Epithelial cell of proximal tubule (primary cell): ENCODE results near the gene RNF145. TPM values are rescaled to one million over a fixed set of nuclear protein-coding genes. Genes with fewer than 3 reads are reported as not detected.

ENCODE experiments used
- DNase-seq: peaks from one replicate; pipeline ENCODE4 v3.0.0-alpha.2; 2011; ENCODE audit warnings: low read depth
- H3K4me3 ChIP-seq: 2 replicates; pipeline ENCODE4 v1.5.1; 2011; ENCODE audit warnings: low read depth, mild to moderate bottlenecking, low read length
- CTCF ChIP-seq: conservative IDR thresholded peaks from 2 replicates; pipeline ENCODE4 v1.5.1; 2012; ENCODE audit warnings: low read depth, mild to moderate bottlenecking, low read length
- total RNA-seq: library from RNA; depleted of rRNA; stranded (reverse); fragments of >200 nt; gene quantifications from 2 replicates; pipeline ENCODE4 v1.2.3, GENCODE V29; 2015

The RNF145 gene
- total RNA-seq, 1 donor from 2014 or later: 71.4 TPM

DNA sequence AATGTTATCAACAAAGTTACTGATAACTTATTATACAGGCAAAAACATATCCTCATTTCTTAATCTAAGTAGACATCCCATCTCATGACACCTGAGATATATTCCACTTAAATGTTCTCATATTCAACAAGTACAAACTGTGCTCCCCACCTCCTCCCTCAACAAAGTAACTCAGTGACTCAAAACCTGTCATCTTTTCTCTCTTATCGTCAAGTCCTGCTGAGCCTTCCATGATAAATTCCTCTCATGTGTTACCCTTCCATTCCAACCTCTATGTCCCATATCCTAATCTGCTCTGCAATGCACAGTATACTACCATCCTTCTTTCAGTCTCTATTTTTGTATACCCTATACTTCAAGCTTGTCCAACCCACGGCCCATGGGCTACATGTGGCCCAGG is 13.6 kb downstream of the RNF145 start:
- TF ChIP-seq CTCF: no peak
- no peak for DNase-seq
- H3K4me3 ChIP-seq: no peak overlapping the region

DNA sequence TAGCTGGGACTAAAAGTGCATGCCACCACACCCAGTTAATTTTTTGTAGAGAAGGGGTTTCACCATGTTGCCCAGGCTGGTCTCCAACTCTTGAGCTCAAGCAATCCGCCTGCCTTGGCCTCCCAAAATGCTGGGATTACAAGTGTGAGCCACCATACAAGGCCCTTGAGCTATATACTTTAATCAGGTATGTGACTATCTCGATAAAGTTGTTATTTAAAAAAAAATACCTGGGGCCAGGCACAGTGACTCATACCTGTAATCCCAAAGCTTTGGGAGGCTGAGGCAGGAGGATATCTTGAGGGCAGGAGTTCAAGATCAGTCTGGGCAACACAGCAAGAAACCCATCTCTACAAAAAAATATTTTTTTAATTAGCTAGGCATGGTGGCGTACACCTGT is 19.2 kb downstream of the RNF145 start:
- H3K4me3 ChIP-seq: no peak overlapping the region
- TF ChIP-seq CTCF: no peak
- DNase-seq: no peak

DNA sequence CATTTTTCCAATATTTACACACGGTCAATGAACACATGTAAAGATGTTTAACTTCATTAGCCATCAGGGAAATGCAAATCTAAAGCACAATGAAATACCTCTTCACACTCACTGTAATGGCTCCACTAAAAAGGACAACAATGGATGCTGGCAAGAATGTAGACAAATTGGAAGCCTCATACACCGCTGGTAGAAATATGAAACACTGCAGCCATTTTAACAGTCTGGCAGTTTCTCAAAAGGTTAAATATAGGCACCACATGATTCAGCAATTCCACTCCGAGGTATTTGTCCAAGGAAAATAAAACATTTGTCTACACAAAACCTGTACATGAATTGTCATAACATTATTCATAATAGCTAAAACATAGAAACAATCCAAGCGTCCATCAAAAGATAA is 20.0 kb downstream of the RNF145 start:
- TF ChIP-seq CTCF: no peak
- no peak for DNase-seq
- no peak overlapping the region for H3K4me3 ChIP-seq

- TF ChIP-seq CTCF: no peak
- H3K4me3 ChIP-seq: no peak overlapping the region
- DNase-seq: no peak
These were observed 21.6 kb downstream of the RNF145 start for GRCh38 chr5:159187719-159188118.

DNA sequence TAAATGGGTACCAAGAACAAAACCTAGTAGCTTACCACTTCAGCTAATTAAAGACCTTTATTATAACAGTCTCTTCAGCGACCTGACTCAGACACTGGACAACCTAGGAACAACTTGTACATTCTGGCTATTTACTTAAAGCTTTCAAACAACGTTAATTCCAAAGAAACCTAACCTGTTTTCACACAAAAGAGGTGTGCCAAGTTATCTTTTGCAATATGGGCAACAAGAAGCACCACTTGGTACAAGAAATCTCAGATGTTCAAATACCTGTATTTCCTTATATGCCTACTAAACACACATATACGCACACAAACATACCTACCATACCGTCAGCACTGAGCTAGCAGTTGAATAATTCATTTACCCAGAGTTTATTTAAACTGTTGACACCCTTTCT is 23.0 kb downstream of the RNF145 start:
- DNase-seq: no peak
- H3K4me3 ChIP-seq: no peak overlapping the region
- TF ChIP-seq CTCF: no peak

- no peak for DNase-seq
- TF ChIP-seq CTCF: no peak
- H3K4me3 ChIP-seq: no peak overlapping the region
These were observed 23.6 kb downstream of the RNF145 start for GRCh38 chr5:159185773-159186172.

DNA sequence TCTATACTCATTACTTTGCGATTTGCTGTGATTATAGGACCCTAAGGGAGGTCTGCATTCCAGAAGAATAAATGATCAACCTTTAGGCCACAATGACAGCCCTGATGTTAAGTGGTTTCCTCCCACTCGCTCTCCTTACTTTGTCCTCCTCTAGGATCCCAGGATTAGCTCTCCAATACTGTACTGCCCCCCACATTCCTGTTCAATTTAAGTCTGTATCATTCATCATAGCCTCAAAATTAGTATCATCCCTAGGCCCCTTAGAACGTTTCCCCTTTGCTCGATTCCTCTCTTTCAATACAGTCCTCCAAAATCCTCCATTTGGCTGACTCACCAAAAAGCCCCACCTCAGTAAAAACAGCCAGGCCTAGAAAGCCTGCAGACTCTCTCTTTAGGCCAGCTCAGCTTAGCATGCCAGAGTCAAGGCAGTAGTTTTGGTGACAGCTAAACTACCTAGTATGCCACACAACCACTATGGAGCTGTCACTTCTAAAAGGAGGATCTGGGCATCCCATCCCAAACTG is 24.4 kb downstream of the RNF145 start:
- no peak overlapping the region for H3K4me3 ChIP-seq
- no peak for TF ChIP-seq CTCF
- DNase-seq: no peak
